K562 (cell line): ENCODE results near the gene TOR1AIP2. TPM values are rescaled to one million over a fixed set of nuclear protein-coding genes. Genes with fewer than 3 reads are reported as not detected.
A peak's percentile ranks its signal among the peaks of the same experiment; 100 is the strongest.

Experiments used
- BRD4 ChIP-seq: fragments of 200-600 bp; sonication (generic); IDR thresholded peaks from 2 replicates; pipeline ENCODE4 v1.6.1; 2017; ENCODE audit warnings: inconsistent platforms
- ESRRB ChIP-seq: fragments of 250-450 bp; sonication (Bioruptor Pico); IDR thresholded peaks from 2 replicates; pipeline ENCODE4 v1.5.0; 2020; ENCODE audit warnings: mild to moderate bottlenecking, moderate library complexity, borderline replicate concordance
- ETV6 ChIP-seq, 3 experiments: fragments of 150-350 bp in 1 of 3; sonication (generic) in 1 of 3; formaldehyde crosslinking in 1 of 3; IDR thresholded peaks; 2 replicates each; pipeline versions ENCODE4 v1.6.1 to v1.8.0; 2014 to 2022; ENCODE audit warnings: borderline replicate concordance in 2 of 3, low read depth in 2 of 3, antibody characterized with exemption in 1 of 3, low read length in 1 of 3, mild to moderate bottlenecking in 1 of 3, missing genetic modification reagents in 1 of 3
- KLF16 ChIP-seq: IDR thresholded peaks from 2 replicates; pipeline ENCODE4 v1.6.1; 2016; ENCODE audit warnings: antibody characterized with exemption
- MCM2 ChIP-seq: fragments of 450-650 bp; IDR thresholded peaks from 2 replicates; pipeline ENCODE4 v1.6.1; 2017; ENCODE audit warnings: low read depth, mild to moderate bottlenecking
- NCOR1 ChIP-seq: fragments of 450-650 bp; IDR thresholded peaks from 2 replicates; pipeline ENCODE4 v1.6.1; 2016; ENCODE audit warnings: mild to moderate bottlenecking, moderate library complexity
- NR3C1 ChIP-seq: sonication (generic); formaldehyde crosslinking; IDR thresholded peaks from 2 replicates; pipeline ENCODE4 v1.8.1; 2022; ENCODE audit warnings: missing genetic modification reagents
- PHTF2 ChIP-seq: fragments of 250-450 bp; sonication (Bioruptor Pico); IDR thresholded peaks from 2 replicates; pipeline ENCODE4 v1.5.0; 2021; ENCODE audit warnings: mild to moderate bottlenecking
- RFX5 ChIP-seq: IDR thresholded peaks from 2 replicates; pipeline ENCODE4 v1.6.1; 2011; ENCODE audit warnings: low read depth, mild to moderate bottlenecking, improper control_type of control experiment, low read length
- RHOXF2B ChIP-seq: fragments of 250-450 bp; sonication (Bioruptor Pico); conservative IDR thresholded peaks from 2 replicates; pipeline ENCODE4 v1.5.1; 2021
- SMARCA5 ChIP-seq: fragments of 450-650 bp; IDR thresholded peaks from 2 replicates; pipeline ENCODE4 v1.6.1; 2016
- SNRNP70 ChIP-seq: fragments of 200-400 bp; formaldehyde crosslinking; optimal IDR thresholded peaks from 2 replicates; pipeline ENCODE3; 2017; ENCODE audit warnings: low read depth, low read length
- XRCC5 ChIP-seq: fragments of 200-400 bp; formaldehyde crosslinking; IDR thresholded peaks from 2 replicates; pipeline ENCODE4 v1.6.1; 2017; ENCODE audit warnings: low read depth, mild to moderate bottlenecking, low read length
- ZC3H8 ChIP-seq: fragments of 450-650 bp; IDR thresholded peaks from 2 replicates; pipeline ENCODE4 v1.6.1; 2017
- ZFP1 ChIP-seq: fragments of 450-650 bp; formaldehyde crosslinking; IDR thresholded peaks from 2 replicates; pipeline ENCODE4 v1.4.0; 2020; ENCODE audit warnings: mild to moderate bottlenecking, mixed read lengths
- ZNF311 ChIP-seq: fragments of 250-450 bp; sonication (Bioruptor Pico); IDR thresholded peaks from 2 replicates; pipeline ENCODE4 v1.4.0; 2020; ENCODE audit warnings: mild to moderate bottlenecking, moderate library complexity
- ZNF740 ChIP-seq, 3 experiments: fragments of 200-800 bp in 1 of 3; sonication (Bioruptor generic) in 1 of 3; sonication (generic) in 1 of 3; formaldehyde crosslinking in 1 of 3; IDR thresholded peaks; 2 replicates each; pipeline versions ENCODE4 v1.6.1 to v1.8.0; 2016 to 2022; ENCODE audit warnings: mild to moderate bottlenecking in 2 of 3, missing compliant biosample characterization in 2 of 3, missing genetic modification characterization in 2 of 3, missing genetic modification reagents in 1 of 3
- polyA plus RNA-seq, 8 experiments: library from polyadenylated mRNA; depleted of rRNA in 4 of 8; stranded (reverse) in 5 of 8; unstranded in 3 of 8; fragments of >200 nt; fragmentation: Nextera tagmentation in 2 of 8; fragmentation: Illumina TruSeq in 1 of 8; extraction: Ambion mirVana in 2 of 8; extraction: Trizol in 1 of 8; gene quantifications; 2 replicates each; pipeline versions ENCODE4 v1.2.1 to v1.2.3, GENCODE V29; 2011 to 2014; ENCODE audit warnings: inconsistent platforms in 1 of 8, missing spikeins in 1 of 8
- total RNA-seq, 7 experiments: library from RNA; depleted of rRNA in 6 of 7; stranded (reverse); fragments of >200 nt in 6 of 7; fragmentation: Illumina TruSeq in 2 of 7; extraction: Trizol in 2 of 7; gene quantifications; 2 replicates each; pipeline versions ENCODE4 v1.2.1 to v1.2.3, GENCODE V29; 2011 to 2021; ENCODE audit warnings: low replicate concordance in 1 of 7
- TF ChIP-seq, protein P1 (sequence below): fragments of 450-650 bp; formaldehyde crosslinking; IDR thresholded peaks from 2 replicates; pipeline ENCODE4 v1.4.0; 2020; ENCODE audit warnings: mild to moderate bottlenecking, mixed read lengths
- TF ChIP-seq, protein P2 (sequence below), 2 experiments: IDR thresholded peaks; 2 replicates each; pipeline ENCODE4 v1.6.1; 2012; ENCODE audit warnings: improper control_type of control experiment in 2 of 2, low read depth in 2 of 2, low read length in 2 of 2, borderline replicate concordance in 1 of 2
- TF ChIP-seq, protein P3 (sequence below): fragments of 450-650 bp; IDR thresholded peaks from 2 replicates; pipeline ENCODE4 v1.6.1; 2014; ENCODE audit warnings: low read depth, mild to moderate bottlenecking, moderate library complexity, borderline replicate concordance
- TF ChIP-seq, protein P4 (sequence below), 2 experiments: fragments of 450-650 bp; IDR thresholded peaks; 2 replicates each; pipeline ENCODE4 v1.6.1; 2016

The TOR1AIP2 gene
- total and polyA plus RNA-seq, 9 of the 15 experiments (the other 6 are each of a cell fraction or from before 2014, with no cell fraction given): 16.7 to 122 (median 41.4) TPM

- no peak for TF ChIP-seq RFX5
- TF ChIP-seq SMARCA5: peak; percentile 53; the same call in 1 of the 2 replicates
- TF ChIP-seq ZNF740 (CRISPR knock-in tag; IDR thresholded peaks at IDR 0.05): no peak
- no peak for TF ChIP-seq ZNF740 (tag; IDR thresholded peaks at IDR 0.05)
- TF ChIP-seq ZFP1 (CRISPR knock-in tag): no peak
- TF ChIP-seq ZNF311 (CRISPR knock-in tag): no peak
- no peak for TF ChIP-seq KLF16
- TF ChIP-seq XRCC5: no peak
- TF ChIP-seq, protein P1, sequence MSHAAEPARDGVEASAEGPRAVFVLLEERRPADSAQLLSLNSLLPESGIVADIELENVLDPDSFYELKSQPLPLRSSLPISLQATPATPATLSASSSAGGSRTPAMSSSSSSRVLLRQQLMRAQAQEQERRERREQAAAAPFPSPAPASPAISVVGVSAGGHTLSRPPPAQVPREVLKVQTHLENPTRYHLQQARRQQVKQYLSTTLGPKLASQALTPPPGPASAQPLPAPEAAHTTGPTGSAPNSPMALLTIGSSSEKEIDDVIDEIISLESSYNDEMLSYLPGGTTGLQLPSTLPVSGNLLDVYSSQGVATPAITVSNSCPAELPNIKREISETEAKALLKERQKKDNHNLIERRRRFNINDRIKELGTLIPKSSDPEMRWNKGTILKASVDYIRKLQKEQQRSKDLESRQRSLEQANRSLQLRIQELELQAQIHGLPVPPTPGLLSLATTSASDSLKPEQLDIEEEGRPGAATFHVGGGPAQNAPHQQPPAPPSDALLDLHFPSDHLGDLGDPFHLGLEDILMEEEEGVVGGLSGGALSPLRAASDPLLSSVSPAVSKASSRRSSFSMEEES: no peak
- TF ChIP-seq NCOR1: 0 out of 2 replicates have a peak, but pooled peaks have one; percentile 6
- TF ChIP-seq ZC3H8: no peak
- no peak for TF ChIP-seq NR3C1 (CRISPR knock-in tag)
- TF ChIP-seq MCM2: no peak
- TF ChIP-seq, protein P2, sequence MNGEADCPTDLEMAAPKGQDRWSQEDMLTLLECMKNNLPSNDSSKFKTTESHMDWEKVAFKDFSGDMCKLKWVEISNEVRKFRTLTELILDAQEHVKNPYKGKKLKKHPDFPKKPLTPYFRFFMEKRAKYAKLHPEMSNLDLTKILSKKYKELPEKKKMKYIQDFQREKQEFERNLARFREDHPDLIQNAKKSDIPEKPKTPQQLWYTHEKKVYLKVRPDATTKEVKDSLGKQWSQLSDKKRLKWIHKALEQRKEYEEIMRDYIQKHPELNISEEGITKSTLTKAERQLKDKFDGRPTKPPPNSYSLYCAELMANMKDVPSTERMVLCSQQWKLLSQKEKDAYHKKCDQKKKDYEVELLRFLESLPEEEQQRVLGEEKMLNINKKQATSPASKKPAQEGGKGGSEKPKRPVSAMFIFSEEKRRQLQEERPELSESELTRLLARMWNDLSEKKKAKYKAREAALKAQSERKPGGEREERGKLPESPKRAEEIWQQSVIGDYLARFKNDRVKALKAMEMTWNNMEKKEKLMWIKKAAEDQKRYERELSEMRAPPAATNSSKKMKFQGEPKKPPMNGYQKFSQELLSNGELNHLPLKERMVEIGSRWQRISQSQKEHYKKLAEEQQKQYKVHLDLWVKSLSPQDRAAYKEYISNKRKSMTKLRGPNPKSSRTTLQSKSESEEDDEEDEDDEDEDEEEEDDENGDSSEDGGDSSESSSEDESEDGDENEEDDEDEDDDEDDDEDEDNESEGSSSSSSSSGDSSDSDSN (IDR thresholded peaks at IDR 0.05; ENCODE audit: borderline replicate concordance in 1 of 2, low read depth in 2 of 2, low read length in 2 of 2): no peak
- no peak for TF ChIP-seq PHTF2 (CRISPR knock-in tag)
- TF ChIP-seq BRD4: no peak
- TF ChIP-seq, protein P3, sequence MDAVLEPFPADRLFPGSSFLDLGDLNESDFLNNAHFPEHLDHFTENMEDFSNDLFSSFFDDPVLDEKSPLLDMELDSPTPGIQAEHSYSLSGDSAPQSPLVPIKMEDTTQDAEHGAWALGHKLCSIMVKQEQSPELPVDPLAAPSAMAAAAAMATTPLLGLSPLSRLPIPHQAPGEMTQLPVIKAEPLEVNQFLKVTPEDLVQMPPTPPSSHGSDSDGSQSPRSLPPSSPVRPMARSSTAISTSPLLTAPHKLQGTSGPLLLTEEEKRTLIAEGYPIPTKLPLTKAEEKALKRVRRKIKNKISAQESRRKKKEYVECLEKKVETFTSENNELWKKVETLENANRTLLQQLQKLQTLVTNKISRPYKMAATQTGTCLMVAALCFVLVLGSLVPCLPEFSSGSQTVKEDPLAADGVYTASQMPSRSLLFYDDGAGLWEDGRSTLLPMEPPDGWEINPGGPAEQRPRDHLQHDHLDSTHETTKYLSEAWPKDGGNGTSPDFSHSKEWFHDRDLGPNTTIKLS: 0 out of 2 replicates have a peak, but pooled peaks have one; percentile 23
- TF ChIP-seq ETV6 (IDR thresholded peaks at IDR 0.05; ENCODE audit: borderline replicate concordance in 1 of 2, low read depth in 2 of 2, low read length in 1 of 2): no peak
- TF ChIP-seq ETV6 (CRISPR knock-in tag; IDR thresholded peaks at IDR 0.05; ENCODE audit: borderline replicate concordance): no peak
- TF ChIP-seq, protein P4, sequence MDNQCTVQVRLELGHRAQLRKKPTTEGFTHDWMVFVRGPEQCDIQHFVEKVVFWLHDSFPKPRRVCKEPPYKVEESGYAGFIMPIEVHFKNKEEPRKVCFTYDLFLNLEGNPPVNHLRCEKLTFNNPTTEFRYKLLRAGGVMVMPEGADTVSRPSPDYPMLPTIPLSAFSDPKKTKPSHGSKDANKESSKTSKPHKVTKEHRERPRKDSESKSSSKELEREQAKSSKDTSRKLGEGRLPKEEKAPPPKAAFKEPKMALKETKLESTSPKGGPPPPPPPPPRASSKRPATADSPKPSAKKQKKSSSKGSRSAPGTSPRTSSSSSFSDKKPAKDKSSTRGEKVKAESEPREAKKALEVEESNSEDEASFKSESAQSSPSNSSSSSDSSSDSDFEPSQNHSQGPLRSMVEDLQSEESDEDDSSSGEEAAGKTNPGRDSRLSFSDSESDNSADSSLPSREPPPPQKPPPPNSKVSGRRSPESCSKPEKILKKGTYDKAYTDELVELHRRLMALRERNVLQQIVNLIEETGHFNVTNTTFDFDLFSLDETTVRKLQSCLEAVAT (IDR thresholded peaks at IDR 0.05): peak in 1 of 2 experiments; percentile 51; a peak in 2 of 4 replicates
- TF ChIP-seq RHOXF2B (CRISPR knock-in tag): no peak
- no peak for TF ChIP-seq SNRNP70
- TF ChIP-seq ESRRB (CRISPR knock-in tag): no peak
Observed at GRCh38 chr1:179879797-179880196, 2.2 kb upstream of the TOR1AIP2 start (continued).
